Measurements from ENCODE around the gene ZCCHC4.

DNA sequence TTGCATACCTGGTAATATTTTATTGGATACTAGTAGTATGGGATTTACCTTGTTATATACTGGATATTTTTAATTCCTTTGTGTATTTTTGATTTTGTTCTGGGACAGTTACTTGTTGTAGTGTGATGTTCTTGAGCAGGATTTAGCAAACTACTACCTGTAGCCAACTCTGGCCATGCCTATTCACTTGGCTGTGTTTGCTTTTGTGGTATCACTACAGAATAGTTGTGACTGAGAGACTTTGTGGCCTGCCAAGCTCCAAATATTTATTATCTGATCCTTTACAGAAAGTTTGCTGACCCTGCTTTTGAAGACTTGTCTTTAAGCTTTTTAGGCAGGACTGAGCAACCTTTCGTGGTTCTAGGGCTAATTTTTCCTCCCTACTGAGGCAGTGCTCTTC lies 17.8 kb downstream of the ZCCHC4 start:
- TF ChIP-seq GATA2 (IDR thresholded peaks at IDR 0.05; ENCODE audit: low read depth, low read length) (no peak), GATA3 (IDR thresholded peaks at IDR 0.05; ENCODE audit: low read depth, low read length) (no peak)
